NCI-H1092 treated with DMSO at 0.1 percent for 48 hours (cell line): ENCODE measurements around the gene ACSS1.

Experiments
- DNase-seq: peaks from one replicate; lab custom pipeline; 2025; lab: John Stamatoyannopoulos, UW

The ACSS1 gene

GRCh38 chr20:25030649-25031207 is 27.2 kb downstream of the ACSS1 start:
- DNase-seq: no peak

- no peak for DNase-seq
Measured at GRCh38 chr20:25030007-25030648, 27.8 kb downstream of the ACSS1 start.

GRCh38 chr20:25025986-25026605 is 31.8 kb downstream of the ACSS1 start:
- DNase-seq: no peak

- no peak for DNase-seq
Measured at GRCh38 chr20:25025091-25025861, 32.7 kb downstream of the ACSS1 start.

GRCh38 chr20:25024171-25024570 is 33.8 kb downstream of the ACSS1 start:
- DNase-seq: no peak

GRCh38 chr20:25023356-25023755 is 34.6 kb downstream of the ACSS1 start:
- DNase-seq: no peak

- no peak for DNase-seq
Measured at GRCh38 chr20:25022680-25023079, 35.3 kb downstream of the ACSS1 start.

GRCh38 chr20:25021336-25021735 is 36.6 kb downstream of the ACSS1 start:
- DNase-seq: no peak

GRCh38 chr20:25020901-25021301 is 37.0 kb downstream of the ACSS1 start:
- no peak for DNase-seq

GRCh38 chr20:25020345-25020744 is 37.6 kb downstream of the ACSS1 start:
- no peak for DNase-seq

GRCh38 chr20:25019381-25020155 is 38.4 kb downstream of the ACSS1 start:
- DNase-seq: no peak

- no peak for DNase-seq
Measured at GRCh38 chr20:25018841-25019240, 39.1 kb downstream of the ACSS1 start.

- no peak for DNase-seq
Measured at GRCh38 chr20:25018425-25018824, 39.5 kb downstream of the ACSS1 start.

GRCh38 chr20:25017257-25017803 is 40.6 kb downstream of the ACSS1 start:
- no peak for DNase-seq

- no peak for DNase-seq
Measured at GRCh38 chr20:25016471-25016870, 41.5 kb downstream of the ACSS1 start.

GRCh38 chr20:25015986-25016385 is 42.0 kb downstream of the ACSS1 start:
- no peak for DNase-seq

- DNase-seq: no peak
Measured at GRCh38 chr20:25014816-25015215, 43.1 kb downstream of the ACSS1 start.

- DNase-seq: no peak
Measured at GRCh38 chr20:25013478-25014380, 44.2 kb downstream of the ACSS1 start.

- no peak for DNase-seq
Measured at GRCh38 chr20:25012616-25013189, 45.2 kb downstream of the ACSS1 start.

GRCh38 chr20:25011831-25012241 is 46.1 kb downstream of the ACSS1 start:
- no peak for DNase-seq
